GM21529 (cell line): Measurements from ENCODE around the gene RITA1.
"Not testable (repeated sequence)": the region's sequence is repeated elsewhere in the genome, so short reads cannot be mapped to it uniquely, and the experiment has no call there.

Experiments used
- ATAC-seq: cut with Tn5 transposase; IDR thresholded peaks from one replicate; pipeline ENCODE4 v1.9.1; 2021; ENCODE audit not compliant: unreplicated experiment

Gene RITA1, protein sequence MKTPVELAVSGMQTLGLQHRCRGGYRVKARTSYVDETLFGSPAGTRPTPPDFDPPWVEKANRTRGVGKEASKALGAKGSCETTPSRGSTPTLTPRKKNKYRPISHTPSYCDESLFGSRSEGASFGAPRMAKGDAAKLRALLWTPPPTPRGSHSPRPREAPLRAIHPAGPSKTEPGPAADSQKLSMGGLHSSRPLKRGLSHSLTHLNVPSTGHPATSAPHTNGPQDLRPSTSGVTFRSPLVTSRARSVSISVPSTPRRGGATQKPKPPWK

DNA sequence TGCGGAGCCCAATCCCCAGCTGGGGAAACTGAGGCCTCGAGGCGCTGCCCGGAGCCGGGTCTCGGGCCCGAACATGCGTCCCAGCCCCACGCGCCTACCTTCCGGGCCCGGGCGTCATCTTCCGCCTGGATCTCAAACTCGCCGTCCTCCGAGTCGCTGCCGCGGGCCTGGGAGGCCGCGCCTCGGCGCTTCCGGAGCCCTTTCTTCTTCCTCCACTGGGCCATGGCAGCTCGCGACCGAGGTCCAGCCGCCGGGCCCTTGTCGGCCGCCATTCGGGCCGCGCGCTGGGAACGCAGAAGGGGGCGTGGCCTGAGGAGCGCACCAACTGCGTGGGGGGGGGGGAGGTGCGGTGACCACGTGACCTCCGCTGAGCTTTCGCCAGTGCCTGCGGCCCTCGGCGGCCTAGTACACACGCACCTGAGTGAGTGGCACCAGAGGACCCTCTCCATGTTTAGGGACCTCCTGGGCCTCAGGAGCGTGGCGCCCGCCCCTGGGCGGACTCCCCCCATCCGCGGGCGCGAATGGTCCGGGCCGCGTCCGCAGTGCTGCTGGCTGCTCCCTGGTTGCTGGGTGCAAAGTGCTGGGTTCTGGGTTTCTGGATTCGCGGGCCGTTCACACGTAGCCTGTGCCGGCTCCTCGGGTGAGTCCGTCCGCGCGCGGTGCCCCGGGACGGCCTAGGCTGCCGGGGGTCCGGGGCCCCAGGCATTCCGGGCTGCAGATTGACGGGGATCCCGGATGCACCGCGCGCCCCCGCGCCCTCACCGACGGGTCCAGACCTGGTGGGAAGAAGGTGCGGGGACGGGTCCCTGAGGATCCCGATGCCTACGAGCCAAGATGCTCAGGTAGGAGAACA lies at the start of gene RITA1, which contains the start of gene DDX54:
Gene RITA1 (plus strand): TSS at position 542 of the 853 bp plus-strand sequence. CDS start 1,026 bp downstream, outside the sequence.
Gene DDX54 (minus strand): TSS at position 299 of the 853 bp plus-strand sequence. CDS start 27 bp downstream, at position 272.
- ATAC-seq, result peak; percentile 44

DNA sequence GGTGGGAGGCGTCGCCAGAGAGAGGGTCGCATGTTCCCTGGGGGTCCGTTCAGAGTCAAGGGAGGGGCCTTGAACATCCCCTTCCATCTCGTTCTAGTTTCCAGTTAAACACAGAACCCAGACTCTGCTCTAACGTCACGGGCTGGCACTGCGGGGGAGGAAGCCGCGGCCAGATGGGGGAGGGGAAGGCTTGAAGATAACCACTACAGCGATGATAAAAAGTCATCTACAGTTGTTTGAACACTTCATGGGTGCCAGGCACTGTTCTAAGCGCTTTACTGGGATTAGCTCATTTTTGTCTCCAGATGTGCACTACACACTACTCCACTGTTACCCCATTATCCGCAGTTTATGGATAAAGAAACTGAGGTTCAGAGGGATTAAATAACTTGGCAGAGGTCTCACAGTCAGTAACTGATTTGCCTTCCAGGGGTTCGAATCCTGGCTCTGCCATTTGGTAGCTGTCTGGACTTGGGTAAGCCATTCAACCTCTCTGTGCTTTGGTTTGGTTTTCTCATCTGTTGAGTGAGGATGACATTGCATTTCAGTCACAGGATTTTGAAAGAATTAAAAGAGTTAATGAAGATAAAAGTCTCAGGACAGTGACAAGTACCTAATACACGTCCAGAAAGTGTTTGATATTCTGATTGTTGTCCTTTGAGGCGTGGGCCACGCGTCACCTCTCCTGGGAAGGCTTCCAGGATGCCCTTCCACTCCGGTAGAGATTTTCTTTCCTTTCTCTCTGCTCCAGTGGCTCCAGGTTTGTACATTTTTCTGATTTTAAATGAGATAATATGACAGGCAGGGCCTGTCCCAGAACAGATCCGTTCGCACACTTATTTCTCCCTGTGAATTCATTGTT lies 49.2 kb upstream of the RITA1 start:
- peak; percentile 12 for ATAC-seq

DNA sequence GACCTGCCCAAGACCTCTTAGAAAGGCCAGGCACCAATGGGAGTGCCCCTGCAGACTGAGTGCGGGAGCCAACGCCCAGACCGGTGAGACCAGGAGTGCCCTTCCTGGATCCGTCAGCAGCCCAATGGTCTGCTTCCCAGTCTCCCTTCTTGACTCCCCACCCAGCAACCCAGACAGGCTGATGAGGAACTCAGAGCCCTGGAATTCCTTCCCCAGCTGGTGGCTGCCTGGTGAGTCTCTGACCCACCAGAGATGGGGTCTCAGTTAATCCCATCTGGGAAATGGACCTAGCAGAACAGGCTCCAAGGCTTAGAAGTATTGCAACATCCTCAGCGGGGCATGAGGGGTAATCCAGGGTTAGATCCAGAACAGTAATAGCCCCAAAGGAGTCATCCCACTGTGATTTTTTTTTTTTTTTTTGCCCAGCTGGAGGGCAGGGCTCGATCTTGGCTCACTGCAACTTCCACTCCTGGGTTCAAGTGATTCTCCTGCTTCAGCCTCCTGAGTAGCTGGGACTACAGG lies 48.5 kb upstream of the RITA1 start:
- no peak for ATAC-seq

DNA sequence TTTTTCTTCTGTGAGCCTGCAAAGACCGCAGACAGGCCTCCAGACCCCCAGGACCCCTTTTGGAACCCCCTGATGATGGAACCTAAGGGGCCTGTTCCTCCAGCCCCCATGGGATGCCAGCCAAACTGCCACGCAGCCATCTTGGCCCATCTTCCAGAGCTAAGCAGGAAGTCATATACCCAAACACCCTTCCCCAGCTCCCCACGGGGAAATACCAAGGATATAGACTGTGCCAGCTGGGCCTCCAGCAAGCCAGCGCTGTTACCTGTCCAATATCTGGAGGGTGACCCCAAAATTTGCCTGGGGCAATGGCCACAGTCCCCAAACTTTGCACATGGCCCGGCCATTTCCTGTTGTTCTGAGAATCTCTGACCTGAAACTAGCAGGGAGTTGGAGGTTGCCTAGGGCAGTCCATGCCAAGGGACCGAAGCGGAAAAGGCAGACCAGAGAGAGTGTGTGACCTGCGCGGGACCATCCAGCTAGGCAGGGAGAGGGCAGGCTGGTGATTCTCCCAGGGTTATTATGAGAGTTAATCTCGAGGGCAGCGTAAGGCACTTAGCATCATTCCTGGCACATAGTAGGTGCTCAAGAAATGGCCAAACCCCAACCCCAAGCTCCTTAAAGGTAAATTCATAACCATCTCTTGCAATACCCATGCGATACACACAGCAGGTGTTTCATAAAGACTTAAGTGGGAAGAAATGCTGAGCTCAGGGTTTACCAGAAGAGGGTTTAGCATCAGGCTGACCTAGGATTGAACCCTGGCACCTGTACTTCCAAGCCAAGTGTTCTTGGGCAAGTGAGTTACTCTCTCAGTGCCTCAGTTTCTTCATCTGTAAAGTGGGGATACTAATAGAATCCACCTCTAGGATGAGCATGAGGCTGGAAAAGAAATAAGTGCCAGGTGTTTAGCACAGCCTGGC lies 47.4 kb upstream of the RITA1 start:
- no peak for ATAC-seq

DNA sequence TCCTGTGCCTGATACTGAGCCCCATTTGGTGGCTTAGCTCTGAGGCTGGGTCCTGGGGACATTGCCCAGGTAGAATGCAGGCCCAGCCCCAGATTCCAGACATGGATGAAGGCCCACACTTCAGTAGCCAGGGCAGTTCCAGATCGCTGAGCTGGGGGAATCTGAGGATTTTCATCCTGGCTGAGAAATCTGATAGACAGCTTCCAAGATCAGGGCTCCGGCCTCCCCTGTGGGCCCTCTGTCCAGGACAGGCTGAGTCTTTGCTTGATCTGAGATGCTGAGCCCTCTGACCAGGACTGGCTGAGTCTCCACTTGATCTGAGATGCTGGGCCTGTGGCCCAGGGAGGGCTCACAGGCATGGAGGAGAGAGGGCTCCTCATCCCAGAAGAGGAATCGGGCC lies 46.7 kb upstream of the RITA1 start:
- ATAC-seq, result no peak

DNA sequence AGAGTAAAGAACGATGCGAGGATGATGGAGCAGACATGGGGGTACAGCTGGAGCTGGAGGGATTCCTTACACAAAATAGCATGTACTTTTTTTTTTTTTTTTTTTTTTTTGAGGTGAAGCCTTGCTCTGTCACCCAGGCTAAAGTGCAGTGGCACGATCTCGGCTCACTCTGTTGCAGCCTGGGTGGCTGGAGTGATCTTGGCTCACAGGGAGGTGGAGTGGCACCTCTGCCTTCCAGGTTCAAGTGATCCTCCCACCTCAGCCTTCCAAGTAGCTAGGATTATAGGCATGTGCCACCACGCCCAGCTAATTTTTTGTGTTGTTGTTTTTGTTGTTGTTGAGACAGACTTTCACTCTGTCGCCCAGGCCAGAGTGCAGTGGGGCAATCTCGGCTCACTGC lies 44.8 kb upstream of the RITA1 start:
- ATAC-seq, result no peak

DNA sequence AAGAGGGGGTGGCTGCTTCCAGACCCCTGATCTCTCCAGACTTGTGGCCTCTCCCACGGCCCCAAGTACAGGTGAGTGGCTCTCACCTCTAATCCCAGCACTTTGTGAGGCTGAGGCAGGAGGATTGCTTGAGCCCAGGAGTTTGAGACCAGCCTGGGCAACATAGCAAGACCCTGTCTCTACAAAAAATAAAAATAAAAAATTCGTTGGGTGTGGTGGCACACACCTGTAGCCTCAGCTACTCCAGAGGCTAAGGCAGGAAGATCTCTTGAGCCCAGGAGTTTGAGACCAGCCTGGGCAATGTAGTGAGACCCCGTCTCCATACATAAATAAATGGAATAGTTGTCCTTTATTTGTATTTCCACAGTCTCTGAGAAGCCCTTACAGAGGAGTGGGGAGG lies 43.8 kb upstream of the RITA1 start:
- ATAC-seq, result not testable (repeated sequence)

DNA sequence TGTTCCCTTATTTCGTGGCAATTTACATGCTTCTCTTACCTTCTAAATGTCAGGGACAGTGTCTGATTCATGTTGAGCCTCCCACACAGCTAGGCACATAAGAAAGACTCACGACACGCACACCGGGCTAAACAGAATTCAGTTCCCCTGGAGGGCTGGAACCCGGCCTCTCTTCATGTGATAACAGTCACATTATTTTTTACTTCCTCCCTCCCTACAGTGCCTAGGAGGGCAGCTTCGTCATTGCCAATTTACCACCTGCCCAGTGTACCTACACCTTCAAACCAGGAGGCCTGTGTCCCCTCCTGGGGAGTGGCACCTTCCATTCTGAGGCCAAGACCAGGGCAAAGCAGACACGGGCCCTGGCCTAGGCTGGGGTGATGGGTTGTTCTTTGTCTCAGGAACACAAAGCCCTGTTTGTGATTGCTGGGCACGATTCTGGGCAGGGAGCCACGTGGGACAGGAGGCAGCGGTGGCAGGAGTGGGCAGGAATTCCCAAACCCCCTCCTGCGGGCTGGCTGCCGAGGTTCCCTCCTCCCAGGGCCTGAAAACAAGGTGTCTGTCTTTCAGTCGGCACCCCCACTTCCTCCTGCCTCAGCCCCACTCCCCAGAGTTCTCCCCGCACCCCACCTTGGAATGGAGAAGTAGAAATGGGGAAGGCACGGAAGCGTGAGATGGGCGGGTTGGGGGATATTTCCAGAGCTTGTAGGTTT lies 43.2 kb upstream of the RITA1 start:
- ATAC-seq, result no peak

DNA sequence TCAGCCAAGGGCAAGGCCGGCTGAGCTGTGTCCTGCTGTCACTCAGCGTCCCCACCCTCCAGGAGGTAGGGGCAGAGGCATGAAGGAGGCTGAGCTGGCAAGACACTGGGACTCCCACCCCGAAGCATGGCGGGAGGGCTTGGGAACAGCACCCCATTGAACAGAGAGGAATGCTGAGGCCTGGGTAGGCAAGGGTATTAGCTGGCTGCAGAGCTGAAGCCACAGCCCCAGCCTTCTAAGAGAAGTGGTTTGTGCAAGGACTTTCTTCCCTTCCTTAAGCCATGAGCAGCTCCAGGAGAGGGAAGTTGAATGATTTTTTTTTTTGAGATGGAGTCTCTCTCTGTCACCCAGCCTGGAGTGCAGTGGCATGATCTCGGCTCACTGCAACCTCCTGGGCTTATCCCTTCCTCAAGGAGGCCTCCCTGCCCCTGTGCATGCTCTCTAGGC lies 42.6 kb upstream of the RITA1 start:
- ATAC-seq, result no peak

DNA sequence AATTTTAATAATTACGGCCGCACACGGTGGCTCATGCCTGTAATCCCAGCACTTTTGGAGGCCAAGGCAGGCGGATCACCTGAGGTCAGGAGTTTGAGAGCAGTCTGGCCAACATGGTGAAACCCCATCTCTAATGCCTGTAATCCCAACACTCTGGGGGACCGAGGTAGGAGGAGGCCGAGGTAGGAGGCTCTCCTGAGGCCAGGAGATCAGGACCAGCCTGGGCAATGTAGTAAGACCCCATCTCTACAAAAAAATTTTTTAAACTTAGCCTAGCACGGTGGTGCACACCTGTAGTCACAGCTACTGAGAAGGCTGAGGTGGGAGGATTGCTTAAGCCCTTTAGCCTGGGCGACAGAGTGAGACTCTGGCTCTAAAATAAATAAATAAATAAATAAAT lies 41.6 kb upstream of the RITA1 start:
- ATAC-seq, result no peak

DNA sequence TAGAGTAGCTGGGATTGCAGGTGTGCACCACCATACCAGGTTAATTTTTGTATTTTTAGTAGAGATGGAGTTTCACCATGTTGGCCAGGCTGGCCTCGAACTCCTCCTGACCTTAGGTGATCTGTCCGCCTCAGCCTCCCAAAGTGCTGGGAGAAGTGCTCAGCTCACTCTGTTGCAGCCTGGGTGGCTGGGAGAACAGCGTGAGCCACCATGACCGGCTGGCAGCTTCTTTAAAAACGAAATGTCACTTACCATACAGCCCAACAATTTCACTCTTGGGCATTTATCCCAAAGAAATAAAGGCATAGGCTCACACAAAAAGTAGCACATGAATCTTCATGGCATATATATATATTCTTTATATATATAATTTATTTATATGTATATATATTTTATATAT lies 40.7 kb upstream of the RITA1 start:
- ATAC-seq, result no peak

DNA sequence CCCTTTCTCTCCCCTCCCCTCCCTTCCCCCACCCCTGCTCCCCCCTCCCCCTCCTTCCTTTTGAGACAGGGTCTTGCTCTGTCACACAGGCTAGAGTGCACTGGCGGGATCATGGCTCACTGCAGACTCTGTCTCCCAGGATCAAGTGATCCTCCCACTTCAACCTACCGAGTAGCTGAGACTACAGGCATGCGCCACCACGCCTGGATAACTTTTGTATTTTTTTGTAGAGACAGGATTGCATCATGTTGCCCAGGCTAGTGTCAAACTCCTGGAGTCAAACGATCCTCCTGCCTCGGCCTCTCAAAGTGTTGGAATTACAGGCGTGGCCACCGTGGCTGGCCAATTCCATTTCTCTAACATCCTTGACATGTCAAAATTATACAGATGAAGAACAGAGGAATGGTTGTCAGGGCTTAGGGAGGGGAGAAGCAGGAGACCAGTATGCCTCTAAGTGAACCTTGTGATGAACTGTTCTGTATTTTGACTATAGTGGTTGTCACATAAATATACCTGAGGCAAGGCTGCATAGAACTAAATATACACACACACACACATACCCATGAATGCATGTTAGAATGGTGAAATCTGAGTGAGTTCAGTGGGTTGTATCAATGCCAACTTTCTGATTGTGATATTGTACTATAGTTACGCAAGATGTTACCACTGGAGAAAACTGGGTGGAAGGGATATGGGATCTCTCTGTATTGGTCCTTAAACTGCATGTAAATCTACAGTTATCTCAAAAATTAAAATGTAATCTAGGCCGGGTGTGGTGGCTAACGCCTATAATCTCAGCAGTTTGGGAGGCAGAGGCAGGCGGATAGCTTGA lies 39.6 kb upstream of the RITA1 start:
- no peak for ATAC-seq

DNA sequence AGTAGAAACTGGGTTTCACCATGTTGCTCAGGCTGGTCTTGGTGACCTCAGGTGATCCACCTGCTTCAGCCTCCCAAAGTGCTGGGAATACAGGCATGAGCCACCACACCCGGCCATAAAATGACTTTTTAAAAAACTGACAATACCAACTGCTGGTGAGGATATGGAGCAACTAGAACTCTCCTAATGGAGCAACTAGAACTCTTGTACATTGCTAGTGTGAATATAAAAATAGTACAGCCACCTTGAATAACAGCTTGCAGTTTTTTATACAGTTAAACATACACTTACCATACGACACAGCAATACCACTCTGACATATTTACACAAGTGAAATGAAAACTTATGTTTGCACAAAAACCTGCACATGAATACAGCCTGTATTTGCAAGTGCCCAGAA lies 38.5 kb upstream of the RITA1 start:
- no peak for ATAC-seq

DNA sequence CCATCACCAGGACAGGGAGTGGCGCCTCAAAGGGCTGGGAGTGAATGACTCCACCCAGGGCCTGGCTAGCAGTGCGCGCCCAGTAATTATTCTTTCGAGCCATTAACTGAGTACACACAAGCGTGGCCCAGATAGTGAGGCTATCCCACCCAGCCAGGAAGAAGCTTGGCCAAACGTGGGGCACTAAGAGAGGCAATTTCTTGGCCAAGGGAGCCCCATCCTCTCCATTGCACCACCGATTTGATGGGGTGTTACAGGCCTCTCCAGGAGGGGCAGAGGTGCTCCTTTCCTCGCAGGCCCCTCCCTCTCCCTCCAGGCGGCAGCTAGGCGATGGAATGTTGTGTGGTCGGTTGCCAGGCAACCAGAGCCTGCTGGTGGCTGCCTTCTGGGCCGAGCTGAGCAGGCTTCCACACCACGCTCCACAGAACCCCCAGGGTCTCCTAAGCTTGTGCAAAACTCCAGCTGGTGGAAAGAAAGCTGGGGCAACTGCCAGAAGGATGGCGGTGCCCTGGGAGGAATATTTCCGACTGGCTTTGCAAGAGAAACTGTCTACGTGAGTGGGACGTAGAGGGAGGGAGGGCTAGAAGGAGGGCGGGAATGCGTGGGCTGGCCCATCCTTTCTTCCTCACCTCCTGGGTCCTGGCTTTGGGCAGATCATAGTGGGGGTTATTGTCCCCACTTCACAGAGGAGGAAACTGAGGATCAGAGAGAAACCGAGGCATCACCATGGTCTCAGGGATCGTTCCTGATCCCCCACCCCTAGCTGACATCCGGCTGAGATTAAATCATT lies 36.0 kb upstream of the RITA1 start, which contains the start of gene CFAP73:
Gene CFAP73 (plus strand): TSS at position 364 of the 790 bp plus-strand sequence. CDS start 134 bp downstream, at position 498.
- ATAC-seq, result no peak

DNA sequence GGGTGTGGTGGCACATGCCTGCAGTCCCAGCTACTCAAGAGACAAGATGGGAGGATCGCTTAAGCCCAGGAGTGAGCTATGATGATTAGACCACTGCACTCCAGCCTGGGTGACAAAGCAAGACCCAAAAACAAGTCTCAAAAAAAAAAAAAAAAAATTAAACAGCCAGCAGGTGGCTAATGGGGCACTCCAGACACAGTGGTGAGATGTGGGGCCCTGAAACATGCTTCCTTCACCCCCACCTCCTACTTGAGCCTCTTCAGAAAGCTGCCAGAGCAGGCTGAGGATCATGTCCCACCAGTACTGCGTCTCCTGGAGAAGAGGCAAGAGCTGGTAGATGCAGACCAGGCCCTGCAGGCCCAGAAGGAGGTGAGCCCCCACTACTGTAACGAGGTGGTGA lies 33.9 kb upstream of the RITA1 start:
- no peak for ATAC-seq

DNA sequence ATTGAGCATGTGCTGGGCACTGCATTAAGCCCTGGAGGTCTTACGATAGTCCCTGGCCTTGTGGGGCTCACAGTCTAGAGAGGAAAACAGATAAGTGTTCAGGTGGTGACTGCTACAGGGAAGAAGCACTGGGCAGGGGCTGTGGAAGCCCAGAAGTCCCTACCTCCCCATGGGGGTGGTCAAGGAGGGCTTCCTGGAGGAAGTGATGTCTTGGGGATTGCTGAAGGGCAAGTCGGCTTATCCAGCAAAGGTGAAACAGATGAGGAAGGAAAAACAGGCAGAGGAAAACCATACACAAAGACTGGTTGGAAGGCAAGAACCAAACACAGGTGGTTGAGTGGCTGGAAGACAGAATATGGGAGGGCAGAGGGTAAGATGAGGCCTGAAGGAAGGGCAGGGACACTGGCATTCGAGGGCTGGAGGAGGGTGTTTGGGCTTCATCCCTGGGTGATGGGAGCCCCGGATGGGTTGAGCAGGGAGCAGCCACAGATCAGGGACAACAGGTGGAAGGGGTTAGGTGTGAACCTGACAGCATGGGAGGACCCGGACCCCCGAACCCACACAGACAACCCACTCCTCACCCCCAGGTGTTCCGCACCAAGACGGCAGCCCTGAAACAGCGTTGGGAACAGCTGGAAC lies 33.2 kb upstream of the RITA1 start:
- ATAC-seq, result no peak
